ENCODE data around the gene PLSCR5. TPM values are rescaled to one million over a fixed set of nuclear protein-coding genes. Genes with fewer than 3 reads are reported as not detected.
A peak's percentile ranks its signal among the peaks of the same experiment; 100 is the strongest.

PLSCR5 gene
- total RNA-seq, 2 donors from 2014 or later: not detected

- peaks cover 4% of the 10 kb centered on the region for H3K4me1 ChIP-seq
- H3K27ac ChIP-seq: no peak overlapping the region
- DNase-seq (no peak), ATAC-seq (no peak)
- H3K27me3 ChIP-seq: no peaks in the 10 kb centered on the region
- no peaks in the 10 kb centered on the region for H3K36me3 ChIP-seq (replicated peaks in 1 of 2; ENCODE audit: insufficient read depth in 1 of 2, low read depth in 2 of 2)
- peaks cover 0 to 7% (median 0%) of the 10 kb centered on the region in 3 donors for H3K9me3 ChIP-seq
- intact Hi-C loops (cut with DNase I): loop anchor here (10.0 kb wide), 1 partner anchor 246 kb away; no protein-coding TSS in a partner anchor
- WGBS, 2 donors: 20 to 23% methylated on average over 1 of the region's 1 CpG
- no peak overlapping the region for H3K4me3 ChIP-seq
- TF ChIP-seq POLR2A (IDR thresholded peaks at IDR 0.05) (no peak), CTCF (IDR thresholded peaks at IDR 0.05) (no peak)
Measured at GRCh38 chr3:146581080-146581601, 24.0 kb downstream of the PLSCR5 start.

GRCh38 chr3:146577662-146578061 is 27.5 kb downstream of the PLSCR5 start:
- DNase-seq (peak; percentile 26 to 59 (median 36)), ATAC-seq (peak; percentile 67)
- peaks cover 0 to 2% (median 0%) of the 10 kb centered on the region in 3 donors for H3K9me3 ChIP-seq
- H3K27me3 ChIP-seq: no peaks in the 10 kb centered on the region
- intact Hi-C loops (cut with DNase I): no loop called here
- no peak overlapping the region for H3K27ac ChIP-seq
- H3K36me3 ChIP-seq (replicated peaks in 1 of 2; ENCODE audit: insufficient read depth in 1 of 2, low read depth in 2 of 2): no peaks in the 10 kb centered on the region
- H3K4me3 ChIP-seq: no peak overlapping the region
- peaks cover 4% of the 10 kb centered on the region for H3K4me1 ChIP-seq
- no peak for TF ChIP-seq POLR2A (IDR thresholded peaks at IDR 0.05)
- TF ChIP-seq CTCF (IDR thresholded peaks at IDR 0.05): peak in 5 of 7 experiments; percentile 16 to 57 (median 51)

- H3K9me3 ChIP-seq: no peaks in the 10 kb centered on the region
- no peaks in the 10 kb centered on the region for H3K36me3 ChIP-seq (replicated peaks in 1 of 2; ENCODE audit: insufficient read depth in 1 of 2, low read depth in 2 of 2)
- H3K27ac ChIP-seq: no peak overlapping the region
- H3K4me1 ChIP-seq: peaks cover under 1% of the 10 kb centered on the region
- 73 to 82% methylated on average over 2 of the region's 2 CpGs for WGBS, 2 donors
- no peaks in the 10 kb centered on the region for H3K27me3 ChIP-seq
- DNase-seq: no peak
- intact Hi-C loops (cut with DNase I): no loop called here
- H3K4me3 ChIP-seq: no peak overlapping the region
- TF ChIP-seq POLR2A (IDR thresholded peaks at IDR 0.05) (no peak), CTCF (IDR thresholded peaks at IDR 0.05) (no peak)
- ATAC-seq: no peak
Measured at GRCh38 chr3:146575636-146576035, 29.5 kb downstream of the PLSCR5 start.

GRCh38 chr3:146574173-146574572 is 31.0 kb downstream of the PLSCR5 start:
- Histone ChIP-seq H3K27ac (no peak overlapping the region), H3K36me3 (replicated peaks in 1 of 2; ENCODE audit: insufficient read depth in 1 of 2, low read depth in 2 of 2) (no peaks in the 10 kb centered on the region), H3K4me3 (no peak overlapping the region), H3K9me3 (no peaks in the 10 kb centered on the region), H3K4me1 (no peaks in the 10 kb centered on the region), H3K27me3 (no peaks in the 10 kb centered on the region)
- no peak for ATAC-seq
- intact Hi-C loops (cut with DNase I): no loop called here
- 50 to 52% methylated on average over 1 of the region's 1 CpG for WGBS, 2 donors
- TF ChIP-seq POLR2A (IDR thresholded peaks at IDR 0.05) (no peak), CTCF (IDR thresholded peaks at IDR 0.05) (no peak)
- no peak for DNase-seq

- Histone ChIP-seq H3K4me3 (no peak overlapping the region), H3K4me1 (no peaks in the 10 kb centered on the region), H3K27ac (no peak overlapping the region), H3K9me3 (no peaks in the 10 kb centered on the region), H3K27me3 (no peaks in the 10 kb centered on the region), H3K36me3 (replicated peaks in 1 of 2; ENCODE audit: insufficient read depth in 1 of 2, low read depth in 2 of 2) (no peaks in the 10 kb centered on the region)
- intact Hi-C loops (cut with DNase I): no loop called here
- DNase-seq (no peak), ATAC-seq (no peak)
- no peak for TF ChIP-seq CTCF (IDR thresholded peaks at IDR 0.05)
- no peak for TF ChIP-seq POLR2A (IDR thresholded peaks at IDR 0.05)
- WGBS, 2 donors: 53 to 66% methylated on average over 3 of the region's 3 CpGs
Measured at GRCh38 chr3:146569314-146569713, 35.8 kb downstream of the PLSCR5 start.
